ENCODE data around the gene LIN7C. TPM values are rescaled to one million over a fixed set of nuclear protein-coding genes. Genes with fewer than 3 reads are reported as not detected.

LIN7C gene
- total RNA-seq, 1 donor from 2014 or later, result 31.0 TPM

GRCh38 chr11:27447288-27448183 is 59.0 kb downstream of the LIN7C start:
- Mint-ChIP-seq H3K4me3 (ENCODE audit: low read depth) (no peak overlapping the region), H3K27me3 (ENCODE audit: low read depth) (peaks cover 2% of the 10 kb centered on the region), H3K9me3 (no peaks in the 10 kb centered on the region), H3K36me3 (ENCODE audit: low read depth) (no peaks in the 10 kb centered on the region), H3K4me1 (ENCODE audit: low read depth) (no peaks in the 10 kb centered on the region), H3K27ac (no peak overlapping the region)
- no peak for DNase-seq (ENCODE audit: low spot score)
- intact Hi-C loops (cut with micrococcal nuclease), result no loop called here

- no peak for DNase-seq (ENCODE audit: low spot score)
- no peaks in the 10 kb centered on the region for H3K9me3 Mint-ChIP-seq
- H3K4me1 Mint-ChIP-seq (ENCODE audit: low read depth), result no peaks in the 10 kb centered on the region
- H3K36me3 Mint-ChIP-seq (ENCODE audit: low read depth), result no peaks in the 10 kb centered on the region
- H3K27me3 Mint-ChIP-seq (ENCODE audit: low read depth), result peaks cover 6% of the 10 kb centered on the region
- intact Hi-C loops (cut with micrococcal nuclease), result no loop called here
- no peak overlapping the region for H3K4me3 Mint-ChIP-seq (ENCODE audit: low read depth)
- H3K27ac Mint-ChIP-seq, result no peak overlapping the region
Measured at GRCh38 chr11:27445625-27446024, 60.9 kb downstream of the LIN7C start.

- no peaks in the 10 kb centered on the region for H3K36me3 Mint-ChIP-seq (ENCODE audit: low read depth)
- DNase-seq (ENCODE audit: low spot score), result no peak
- intact Hi-C loops (cut with micrococcal nuclease), result no loop called here
- no peak overlapping the region for H3K27ac Mint-ChIP-seq
- no peak overlapping the region for H3K4me3 Mint-ChIP-seq (ENCODE audit: low read depth)
- H3K27me3 Mint-ChIP-seq (ENCODE audit: low read depth), result peaks cover 6% of the 10 kb centered on the region
- H3K4me1 Mint-ChIP-seq (ENCODE audit: low read depth), result no peaks in the 10 kb centered on the region
- no peaks in the 10 kb centered on the region for H3K9me3 Mint-ChIP-seq
Measured at GRCh38 chr11:27444801-27445215, 61.8 kb downstream of the LIN7C start.

Other genes with a start within 250 kb of the LIN7C start
- gene CCDC34, start 143.6 kb downstream of the LIN7C start, total RNA-seq, result 9.3 and 10.8 TPM in 2 replicates
- 0.05 and 0.14 TPM in 2 replicates for gene LGR4, start 34.0 kb downstream of the LIN7C start, total RNA-seq
- gene BDNF, start 193.7 kb upstream of the LIN7C start, total RNA-seq, result not detected in 2 replicates